Endothelial cell of umbilical vein (primary cell): ENCODE data around the gene STAG1. TPM values are rescaled to one million over a fixed set of nuclear protein-coding genes. Genes with fewer than 3 reads are reported as not detected.
"Not testable (repeated sequence)": the region's sequence is repeated elsewhere in the genome, so short reads cannot be mapped to it uniquely, and the experiment has no call there.

Experiments
- BruUV-seq: library from RNA; stranded (reverse); fragments of 400-500 nt; replicated peaks from 2 replicates; lab custom pipeline; 2021; lab: Mats Ljungman, UMichigan
- CTCF ChIA-PET: fragments of 300-600, 350-600 bp; sonication (Branson Sonifier 250); formaldehyde crosslinking; loops from one replicate; lab custom pipeline; 2021; ENCODE audit warnings: antibody characterized with exemption, inconsistent platforms; lab: Charles Lee
- POLR2A ChIA-PET: fragments of 300-600, 350-600 bp; sonication (Branson Sonifier 250); formaldehyde crosslinking; loops from one replicate; lab custom pipeline; 2021; ENCODE audit warnings: antibody characterized with exemption, inconsistent platforms; lab: Charles Lee
- DNase-seq: peaks from one replicate; pipeline ENCODE4 v3.0.0-alpha.2; 2011; ENCODE audit warnings: low read depth, low spot score
- FAIRE-seq: peaks from 2 replicates; lab custom pipeline; 2011; peaks lifted over from hg19 to GRCh38; lab: Jason Lieb, UNC
- H2AFZ ChIP-seq: 2 replicates; pipeline ENCODE4 v1.6.0; 2012; ENCODE audit warnings: low read depth, low read length, control low read depth, inconsistent platforms
- H3K27ac ChIP-seq: 2 replicates; pipeline ENCODE4 v1.5.1; 2011; ENCODE audit warnings: low read depth, mild to moderate bottlenecking, control low read depth, low read length, moderate library complexity; ENCODE audit not compliant: insufficient read depth
- H3K27me3 ChIP-seq, 2 experiments: 2 replicates each; pipeline versions ENCODE4 v1.6.0 to v1.6.1; 2011; ENCODE audit warnings: low read length in 2 of 2, mixed read lengths in 1 of 2; ENCODE audit not compliant: control insufficient read depth in 2 of 2, insufficient read depth in 2 of 2
- H3K36me3 ChIP-seq, 2 experiments: 2 replicates in 1 of 2; 3 replicates in 1 of 2; pipeline ENCODE4 v1.5.1; 2011; ENCODE audit warnings: low read length in 2 of 2, mild to moderate bottlenecking in 1 of 2, moderate library complexity in 1 of 2; ENCODE audit not compliant: control insufficient read depth in 2 of 2, insufficient read depth in 2 of 2; ENCODE audit errors: extremely low read depth in 1 of 2
- H3K4me1 ChIP-seq: 3 replicates; pipeline ENCODE4 v1.5.1; 2011; ENCODE audit warnings: mild to moderate bottlenecking, low read length; ENCODE audit not compliant: control insufficient read depth, insufficient read depth; ENCODE audit errors: extremely low read depth
- H3K4me2 ChIP-seq: 2 replicates; pipeline ENCODE4 v1.6.1; 2011; ENCODE audit warnings: low read length, control low read depth, mixed read lengths; ENCODE audit not compliant: insufficient read depth
- H3K4me3 ChIP-seq, 3 experiments: fragments of 200-600 bp in 1 of 3; sonication (generic), shearing (Covaris generic) in 1 of 3; replicated peaks in 1 of 3; 2 replicates each; pipeline ENCODE4 v1.5.1; 2011 to 2016; ENCODE audit warnings: control low read depth in 3 of 3, low read length in 3 of 3, mild to moderate bottlenecking in 2 of 3, inconsistent platforms in 1 of 3, low read depth in 1 of 3, moderate library complexity in 1 of 3; ENCODE audit not compliant: insufficient read depth in 1 of 3
- H3K79me2 ChIP-seq: 2 replicates; pipeline ENCODE4 v1.6.0; 2012; ENCODE audit warnings: low read length, inconsistent platforms; ENCODE audit not compliant: control insufficient read depth, insufficient read depth
- H3K9ac ChIP-seq: replicated peaks from 2 replicates; pipeline ENCODE3; 2011; ENCODE audit warnings: low read length, control low read depth; ENCODE audit not compliant: insufficient read depth; ENCODE audit errors: extremely low read depth
- H3K9me1 ChIP-seq: replicated peaks from 3 replicates; pipeline ENCODE4 v1.6.0; 2011; ENCODE audit warnings: mild to moderate bottlenecking, low read length; ENCODE audit not compliant: control insufficient read depth, insufficient read depth; ENCODE audit errors: extremely low read depth
- H3K9me3 ChIP-seq: replicated peaks from 2 replicates; pipeline ENCODE4 v1.5.1; 2012; ENCODE audit warnings: low read length, inconsistent platforms; ENCODE audit not compliant: control insufficient read depth, insufficient read depth
- H4K20me1 ChIP-seq: replicated peaks from 2 replicates; pipeline ENCODE3; 2011; ENCODE audit warnings: mild to moderate bottlenecking, low read length; ENCODE audit not compliant: control insufficient read depth, insufficient read depth; ENCODE audit errors: extremely low read depth
- EZH2 ChIP-seq: IDR thresholded peaks from 2 replicates; pipeline ENCODE4 v1.6.1; 2012; ENCODE audit warnings: borderline replicate concordance, low read depth, mild to moderate bottlenecking, moderate library complexity, low read length, inconsistent platforms; ENCODE audit not compliant: severe bottlenecking
- GATA2 ChIP-seq: IDR thresholded peaks from 2 replicates; pipeline ENCODE4 v1.7.0; 2011; ENCODE audit warnings: low read depth, mild to moderate bottlenecking, moderate library complexity, mixed read lengths, low read length; ENCODE audit not compliant: insufficient read length, insufficient read depth
- JUN ChIP-seq: IDR thresholded peaks from 2 replicates; pipeline ENCODE4 v1.6.1; 2011; ENCODE audit warnings: borderline replicate concordance, low read depth; ENCODE audit not compliant: insufficient read length, insufficient read depth
- POLR2A ChIP-seq: IDR thresholded peaks from 2 replicates; pipeline ENCODE4 v1.6.1; 2012; ENCODE audit warnings: low read depth, mild to moderate bottlenecking, control low read depth, low read length
- POLR2AphosphoS5 ChIP-seq: IDR thresholded peaks from 2 replicates; pipeline ENCODE4 v1.6.1; 2012; ENCODE audit warnings: low read depth, mild to moderate bottlenecking, control low read depth, low read length, moderate library complexity; ENCODE audit not compliant: insufficient read depth
- dilution Hi-C: fragments of 300-500 bp; cut with MboI; formaldehyde crosslinking; loops from one replicate; pipeline ENCODE4 v1.15.0; 2019; ENCODE audit warnings: low sequenced_read_pairs; ENCODE audit not compliant: extremely low pct_ligation_motif_present
- intact Hi-C: fragments of 100-400 bp; cut with micrococcal nuclease; formaldehyde crosslinking; loops from one replicate; pipeline ENCODE4 v1.10.0; 2022
- polyA plus RNA-seq, 4 experiments: library from polyadenylated mRNA; depleted of rRNA in 3 of 4; stranded (reverse) in 3 of 4; unstranded in 1 of 4; fragments of >200 nt; gene quantifications; 2 replicates each; pipeline versions ENCODE4 v1.2.1 to v1.2.3, GENCODE V29; 2011 to 2012; ENCODE audit warnings: missing spikeins in 1 of 4
- total RNA-seq: library from RNA; stranded (reverse); gene quantifications from 2 replicates; pipeline ENCODE4 v1.2.3, GENCODE V29; 2021

STAG1 gene
- total and polyA plus RNA-seq, 2 donors (not counting 3 experiments of a cell fraction or from before 2014, with no cell fraction given), result 7.4 to 42.1 TPM

DNA sequence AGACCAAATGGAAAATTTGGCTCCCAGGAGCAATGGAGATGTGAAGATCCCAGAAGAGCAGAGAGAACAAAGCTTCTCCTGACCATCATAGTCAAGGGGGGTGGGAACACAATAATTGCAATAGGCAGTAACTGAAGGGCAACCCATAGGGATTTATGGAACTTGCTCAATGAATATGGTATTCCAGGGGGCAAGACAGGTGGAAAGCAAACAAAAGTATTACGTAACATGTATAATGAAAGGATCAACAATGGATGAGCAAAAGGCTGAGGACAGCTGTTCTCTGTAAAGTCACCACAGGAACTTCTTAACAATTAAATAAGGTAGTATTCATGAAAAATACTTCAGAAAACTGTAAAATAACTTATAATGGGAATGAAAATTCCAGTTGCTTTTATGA lies 275.9 kb downstream of the STAG1 start:
- no TSS peak for BruUV-seq
- H3K4me1 ChIP-seq, result no peaks in the 10 kb centered on the region
- intact Hi-C loops (no loop called here), dilution Hi-C loops (no loop called here)
- H3K36me3 ChIP-seq, result peaks cover 0 to 2% of the 10 kb centered on the region in 2 experiments
- FAIRE-seq (no peak), DNase-seq (no peak)
- H3K27ac ChIP-seq, result no peak overlapping the region
- no peaks in the 10 kb centered on the region for H3K9me1 ChIP-seq
- CTCF ChIA-PET, result no interaction called here
- TF ChIP-seq GATA2 (no peak), JUN (no peak), EZH2 (no peak), POLR2AphosphoS5 (no peak), POLR2A (no peak)
- no peaks in the 10 kb centered on the region for H3K79me2 ChIP-seq
- no peaks in the 10 kb centered on the region for H4K20me1 ChIP-seq
- H2AFZ ChIP-seq, result no peak overlapping the region
- no peak overlapping the region for H3K9ac ChIP-seq
- no peak overlapping the region for H3K4me3 ChIP-seq
- POLR2A ChIA-PET, result no interaction called here
- H3K9me3 ChIP-seq, result no peaks in the 10 kb centered on the region
- H3K27me3 ChIP-seq, result no peaks in the 10 kb centered on the region
- no peak overlapping the region for H3K4me2 ChIP-seq

DNA sequence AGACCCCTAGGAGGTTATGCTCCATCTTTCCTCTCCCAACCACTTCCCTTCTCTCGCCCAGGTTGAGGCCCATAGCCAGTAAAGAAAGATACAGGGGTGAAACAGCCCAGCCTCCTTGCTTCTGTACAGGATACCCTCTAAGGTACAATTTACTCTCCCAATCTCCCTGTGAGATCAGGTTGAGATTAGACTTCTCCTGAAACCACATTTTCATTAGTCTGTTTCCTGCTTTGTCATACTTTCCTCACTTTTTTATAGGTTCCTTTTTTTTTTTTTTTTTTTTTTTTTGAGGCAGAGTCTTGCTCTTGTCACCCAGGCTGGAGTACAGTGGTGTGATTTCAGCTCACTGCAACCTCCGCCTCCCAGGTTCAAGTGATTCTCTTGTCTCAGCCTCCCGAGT lies 277.3 kb downstream of the STAG1 start:
- dilution Hi-C loops, FAIRE-seq, H3K4me1 ChIP-seq: not testable (repeated sequence)

More for the DNA sequence above, 277.3 kb downstream of the STAG1 start:
- H3K27me3 ChIP-seq, H4K20me1 ChIP-seq, DNase-seq, H3K36me3 ChIP-seq, H3K27ac ChIP-seq, BruUV-seq, intact Hi-C loops, H3K4me3 ChIP-seq, H3K4me2 ChIP-seq, H3K9me1 ChIP-seq, H3K9ac ChIP-seq, H3K79me2 ChIP-seq, H3K9me3 ChIP-seq, POLR2A ChIA-PET, H2AFZ ChIP-seq: not testable (repeated sequence)
- CTCF ChIA-PET, result interaction anchor here (0.6 kb wide), 1 partner anchor 37 kb away, joined by 3 read pairs; no protein-coding TSS in a partner anchor
- peak; percentile 17 for TF ChIP-seq GATA2
